HCT116 (cell line): ENCODE results near the gene OR10Z1.

Source experiments
- CEBPB ChIP-seq: IDR thresholded peaks from 2 replicates; pipeline ENCODE4 v1.6.1; 2012; ENCODE audit warnings: low read depth
- POLR2AphosphoS5 ChIP-seq: IDR thresholded peaks from 2 replicates; pipeline ENCODE4 v1.6.1; 2011; ENCODE audit warnings: mild to moderate bottlenecking, low read depth, low read length, moderate library complexity
- TF ChIP-seq, protein P1 (sequence below), 3 experiments: fragments of 200-600 bp in 1 of 3; sonication (generic) in 1 of 3; IDR thresholded peaks in 2 of 3; conservative IDR thresholded peaks in 1 of 3; 2 replicates each; pipeline ENCODE4 v1.5.1; 2012 to 2017; ENCODE audit warnings: low read depth in 2 of 3, low read length in 2 of 3, antibody characterized with exemption in 1 of 3, borderline replicate concordance in 1 of 3, control low read depth in 1 of 3, mild to moderate bottlenecking in 1 of 3, mixed read lengths in 1 of 3, mixed run types in 1 of 3, moderate library complexity in 1 of 3; ENCODE audit not compliant: insufficient read depth in 1 of 3

DNA sequence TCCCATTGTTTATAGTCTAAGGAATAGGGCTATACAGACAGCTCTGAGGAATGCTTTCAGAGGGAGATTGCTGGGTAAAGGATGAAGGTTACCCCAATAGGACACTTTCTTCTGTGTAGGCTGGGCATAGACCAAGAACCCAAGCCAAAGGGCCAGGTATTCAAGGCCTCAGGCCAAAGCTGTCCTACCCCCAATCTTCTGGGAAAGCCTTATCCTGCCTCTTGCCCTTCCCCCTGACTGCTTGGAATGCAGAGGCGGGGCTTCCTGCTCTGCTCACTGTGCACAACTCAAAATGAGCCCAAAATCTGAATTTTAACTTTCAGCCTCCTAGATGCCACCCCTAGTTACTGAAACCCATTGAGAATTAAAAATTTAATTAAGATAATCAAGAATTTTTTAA lies 2.2 kb downstream of the OR10Z1 start:
- TF ChIP-seq, protein P1, sequence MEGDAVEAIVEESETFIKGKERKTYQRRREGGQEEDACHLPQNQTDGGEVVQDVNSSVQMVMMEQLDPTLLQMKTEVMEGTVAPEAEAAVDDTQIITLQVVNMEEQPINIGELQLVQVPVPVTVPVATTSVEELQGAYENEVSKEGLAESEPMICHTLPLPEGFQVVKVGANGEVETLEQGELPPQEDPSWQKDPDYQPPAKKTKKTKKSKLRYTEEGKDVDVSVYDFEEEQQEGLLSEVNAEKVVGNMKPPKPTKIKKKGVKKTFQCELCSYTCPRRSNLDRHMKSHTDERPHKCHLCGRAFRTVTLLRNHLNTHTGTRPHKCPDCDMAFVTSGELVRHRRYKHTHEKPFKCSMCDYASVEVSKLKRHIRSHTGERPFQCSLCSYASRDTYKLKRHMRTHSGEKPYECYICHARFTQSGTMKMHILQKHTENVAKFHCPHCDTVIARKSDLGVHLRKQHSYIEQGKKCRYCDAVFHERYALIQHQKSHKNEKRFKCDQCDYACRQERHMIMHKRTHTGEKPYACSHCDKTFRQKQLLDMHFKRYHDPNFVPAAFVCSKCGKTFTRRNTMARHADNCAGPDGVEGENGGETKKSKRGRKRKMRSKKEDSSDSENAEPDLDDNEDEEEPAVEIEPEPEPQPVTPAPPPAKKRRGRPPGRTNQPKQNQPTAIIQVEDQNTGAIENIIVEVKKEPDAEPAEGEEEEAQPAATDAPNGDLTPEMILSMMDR (IDR thresholded peaks at IDR 0.05 in 2 of 3, conservative IDR thresholded peaks at IDR 0.05 in 1 of 3; ENCODE audit: borderline replicate concordance in 1 of 3, insufficient read depth in 1 of 3, low read depth in 2 of 3, low read length in 2 of 3) = no peak
- TF ChIP-seq POLR2AphosphoS5 = no peak
- TF ChIP-seq CEBPB = no peak
